Endothelial cell of umbilical vein (primary cell): ENCODE data around the gene USP2. TPM values are rescaled to one million over a fixed set of nuclear protein-coding genes. Genes with fewer than 3 reads are reported as not detected.

Experiments used
- BruUV-seq: library from RNA; stranded (reverse); fragments of 400-500 nt; replicated peaks from 2 replicates; lab custom pipeline; 2021; lab: Mats Ljungman, UMichigan
- CTCF ChIA-PET: fragments of 300-600, 350-600 bp; sonication (Branson Sonifier 250); formaldehyde crosslinking; loops from one replicate; lab custom pipeline; 2021; ENCODE audit warnings: antibody characterized with exemption, inconsistent platforms; lab: Charles Lee
- POLR2A ChIA-PET: fragments of 300-600, 350-600 bp; sonication (Branson Sonifier 250); formaldehyde crosslinking; loops from one replicate; lab custom pipeline; 2021; ENCODE audit warnings: antibody characterized with exemption, inconsistent platforms; lab: Charles Lee
- DNase-seq: peaks from one replicate; pipeline ENCODE4 v3.0.0-alpha.2; 2011; ENCODE audit warnings: low read depth, low spot score
- FAIRE-seq: peaks from 2 replicates; lab custom pipeline; 2011; peaks lifted over from hg19 to GRCh38; lab: Jason Lieb, UNC
- H2AFZ ChIP-seq: 2 replicates; pipeline ENCODE4 v1.6.0; 2012; ENCODE audit warnings: low read depth, low read length, control low read depth, inconsistent platforms
- H3K27ac ChIP-seq: 2 replicates; pipeline ENCODE4 v1.5.1; 2011; ENCODE audit warnings: low read depth, mild to moderate bottlenecking, control low read depth, low read length, moderate library complexity; ENCODE audit not compliant: insufficient read depth
- H3K27me3 ChIP-seq, 2 experiments: 2 replicates each; pipeline versions ENCODE4 v1.6.0 to v1.6.1; 2011; ENCODE audit warnings: low read length in 2 of 2, mixed read lengths in 1 of 2; ENCODE audit not compliant: control insufficient read depth in 2 of 2, insufficient read depth in 2 of 2
- H3K36me3 ChIP-seq, 2 experiments: 2 replicates in 1 of 2; 3 replicates in 1 of 2; pipeline ENCODE4 v1.5.1; 2011; ENCODE audit warnings: low read length in 2 of 2, mild to moderate bottlenecking in 1 of 2, moderate library complexity in 1 of 2; ENCODE audit not compliant: control insufficient read depth in 2 of 2, insufficient read depth in 2 of 2; ENCODE audit errors: extremely low read depth in 1 of 2
- H3K4me1 ChIP-seq: 3 replicates; pipeline ENCODE4 v1.5.1; 2011; ENCODE audit warnings: mild to moderate bottlenecking, low read length; ENCODE audit not compliant: control insufficient read depth, insufficient read depth; ENCODE audit errors: extremely low read depth
- H3K4me2 ChIP-seq: 2 replicates; pipeline ENCODE4 v1.6.1; 2011; ENCODE audit warnings: low read length, control low read depth, mixed read lengths; ENCODE audit not compliant: insufficient read depth
- H3K4me3 ChIP-seq, 3 experiments: fragments of 200-600 bp in 1 of 3; sonication (generic), shearing (Covaris generic) in 1 of 3; replicated peaks in 1 of 3; 2 replicates each; pipeline ENCODE4 v1.5.1; 2011 to 2016; ENCODE audit warnings: control low read depth in 3 of 3, low read length in 3 of 3, mild to moderate bottlenecking in 2 of 3, inconsistent platforms in 1 of 3, low read depth in 1 of 3, moderate library complexity in 1 of 3; ENCODE audit not compliant: insufficient read depth in 1 of 3
- H3K79me2 ChIP-seq: 2 replicates; pipeline ENCODE4 v1.6.0; 2012; ENCODE audit warnings: low read length, inconsistent platforms; ENCODE audit not compliant: control insufficient read depth, insufficient read depth
- H3K9ac ChIP-seq: replicated peaks from 2 replicates; pipeline ENCODE3; 2011; ENCODE audit warnings: low read length, control low read depth; ENCODE audit not compliant: insufficient read depth; ENCODE audit errors: extremely low read depth
- H3K9me1 ChIP-seq: replicated peaks from 3 replicates; pipeline ENCODE4 v1.6.0; 2011; ENCODE audit warnings: mild to moderate bottlenecking, low read length; ENCODE audit not compliant: control insufficient read depth, insufficient read depth; ENCODE audit errors: extremely low read depth
- H3K9me3 ChIP-seq: replicated peaks from 2 replicates; pipeline ENCODE4 v1.5.1; 2012; ENCODE audit warnings: low read length, inconsistent platforms; ENCODE audit not compliant: control insufficient read depth, insufficient read depth
- H4K20me1 ChIP-seq: replicated peaks from 2 replicates; pipeline ENCODE3; 2011; ENCODE audit warnings: mild to moderate bottlenecking, low read length; ENCODE audit not compliant: control insufficient read depth, insufficient read depth; ENCODE audit errors: extremely low read depth
- FOS ChIP-seq: IDR thresholded peaks from 2 replicates; pipeline ENCODE4 v1.6.1; 2011; ENCODE audit warnings: mild to moderate bottlenecking, low read length, moderate library complexity, borderline replicate concordance; ENCODE audit not compliant: insufficient read depth
- POLR2A ChIP-seq: IDR thresholded peaks from 2 replicates; pipeline ENCODE4 v1.6.1; 2012; ENCODE audit warnings: low read depth, mild to moderate bottlenecking, control low read depth, low read length
- dilution Hi-C: fragments of 300-500 bp; cut with MboI; formaldehyde crosslinking; loops from one replicate; pipeline ENCODE4 v1.15.0; 2019; ENCODE audit warnings: low sequenced_read_pairs; ENCODE audit not compliant: extremely low pct_ligation_motif_present
- intact Hi-C: fragments of 100-400 bp; cut with micrococcal nuclease; formaldehyde crosslinking; loops from one replicate; pipeline ENCODE4 v1.10.0; 2022
- microRNA-seq: library from miRNA; unstranded; fragments of <30 nt; microRNA quantifications from one replicate; pipeline ENCODE4 v1.2.0, GENCODE V29; 2021; ENCODE audit warnings: borderline number of aligned reads, borderline replicate concordance
- polyA plus RNA-seq, 4 experiments: library from polyadenylated mRNA; depleted of rRNA in 3 of 4; stranded (reverse) in 3 of 4; unstranded in 1 of 4; fragments of >200 nt; gene quantifications; 2 replicates each; pipeline versions ENCODE4 v1.2.1 to v1.2.3, GENCODE V29; 2011 to 2012; ENCODE audit warnings: missing spikeins in 1 of 4
- small RNA-seq: library from RNA; depleted of rRNA; stranded (forward); fragments of <200 nt; gene quantifications from one replicate; pipeline ENCODE3, GENCODE V24; 2012; ENCODE audit warnings: low replicate concordance, low read depth; ENCODE audit not compliant: insufficient read depth, insufficient read length
- total RNA-seq: library from RNA; stranded (reverse); gene quantifications from 2 replicates; pipeline ENCODE4 v1.2.3, GENCODE V29; 2021

USP2 gene
- total and polyA plus RNA-seq, 2 donors (not counting 3 experiments of a cell fraction or from before 2014, with no cell fraction given), result 0.21 to 1.2 TPM

DNA sequence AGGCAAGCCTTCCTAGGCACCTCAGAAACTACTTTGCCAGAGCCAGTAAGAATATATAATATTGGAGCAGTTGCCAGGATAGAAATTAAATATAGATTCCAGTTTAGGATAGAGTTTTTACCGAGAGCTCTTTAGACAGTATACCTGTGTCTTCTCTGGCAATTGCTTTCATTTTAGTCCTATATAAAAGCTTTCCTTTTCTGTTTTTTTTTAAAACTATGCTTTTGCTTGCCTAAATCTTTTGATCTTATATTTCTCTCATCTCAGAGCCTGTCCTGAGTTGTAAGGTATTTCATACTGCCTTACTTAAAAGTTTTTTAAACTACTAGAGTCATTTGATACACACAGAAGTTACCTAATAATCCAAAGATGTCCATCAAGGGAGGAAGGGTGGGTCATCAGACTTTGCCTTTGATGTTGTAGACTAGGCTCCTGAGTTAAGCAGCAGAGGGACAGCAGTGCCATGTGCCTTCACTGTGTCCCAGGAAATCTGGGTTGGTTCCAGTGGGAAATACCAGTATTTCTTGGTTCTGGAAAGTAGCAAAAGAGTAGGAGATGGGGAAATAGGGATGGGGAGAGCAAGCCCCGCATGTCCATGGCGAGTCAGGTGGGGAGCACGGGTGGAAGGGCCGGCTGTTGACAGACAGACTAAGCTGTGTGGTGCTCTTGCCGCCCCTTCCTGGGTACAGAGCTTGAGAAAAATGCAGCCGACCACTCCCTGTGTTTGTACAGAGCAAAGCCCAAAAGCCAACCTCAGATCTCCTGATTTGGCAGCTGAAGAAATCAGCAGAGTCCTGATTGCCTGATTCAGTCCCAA is 75.7 kb downstream of the USP2 start:
- H3K4me1 ChIP-seq, result peaks cover 2% of the 10 kb centered on the region
- ChIA-PET CTCF (interaction anchor here (8.7 to 9.7 kb wide), 2 partner anchors 13 to 33 kb away, joined by 68 to 136 read pairs; partner anchors contain the start of genes C1QTNF5 and MCAM), POLR2A (interaction anchor here (0.7 to 5.5 kb wide), 5 partner anchors 9 to 223 kb away, joined by 3 to 17 read pairs (median 4); partner anchors contain the start of gene MCAM)
- H3K27me3 ChIP-seq, result no peaks in the 10 kb centered on the region
- dilution Hi-C loops (no loop called here), intact Hi-C loops (loop anchor here (1.0 to 2.0 kb wide), 2 partner anchors 18 to 43 kb away; no protein-coding TSS in a partner anchor)
- no peak overlapping the region for H3K27ac ChIP-seq
- H4K20me1 ChIP-seq, result no peaks in the 10 kb centered on the region
- no peak overlapping the region for H3K9ac ChIP-seq
- H3K9me3 ChIP-seq, result no peaks in the 10 kb centered on the region
- BruUV-seq, result no TSS peak
- no peak overlapping the region for H3K4me3 ChIP-seq
- TF ChIP-seq FOS (no peak), POLR2A (no peak)
- H3K9me1 ChIP-seq, result no peaks in the 10 kb centered on the region
- H3K36me3 ChIP-seq, result peaks cover 19 to 26% of the 10 kb centered on the region in 2 experiments
- H3K4me2 ChIP-seq, result no peak overlapping the region
- FAIRE-seq (no peak), DNase-seq (no peak)
- H3K79me2 ChIP-seq, result peaks cover 1% of the 10 kb centered on the region
- H2AFZ ChIP-seq, result no peak overlapping the region

Small RNAs within 50 kb of the gene (microRNA-seq; reads per million reads assigned to microRNA genes)
- gene MIR6756, result 1.9 reads per million

Small RNAs within 50 kb of the gene (small RNA-seq; reads per million reads assigned to genes)
- gene AP003396.4 (not detected), gene RF01225 (not detected)

Other genes with a start within 250 kb of the USP2 start
- gene ABCG4, start 232.6 kb downstream of the USP2 start, total RNA-seq, result 0.67 and 1.7 TPM in 2 replicates
- 1.0 TPM in 2 replicates for gene ABCG4, start 232.6 kb downstream of the USP2 start, polyA plus RNA-seq
- gene NLRX1, start 213.0 kb downstream of the USP2 start, total RNA-seq, result 14.6 and 15.1 TPM in 2 replicates
- gene NLRX1, start 213.0 kb downstream of the USP2 start, polyA plus RNA-seq, result 15.5 and 18.3 TPM in 2 replicates
- not detected in 2 replicates for gene NHERF4, start 196.2 kb downstream of the USP2 start, total RNA-seq
- gene NHERF4, start 196.2 kb downstream of the USP2 start, polyA plus RNA-seq, result not detected in 2 replicates
- gene CBL, start 175.4 kb downstream of the USP2 start, total RNA-seq, result 40.1 and 41.5 TPM in 2 replicates
- 12.5 and 15.5 TPM in 2 replicates for gene CBL, start 175.4 kb downstream of the USP2 start, polyA plus RNA-seq
- 1,012 and 1,027 TPM in 2 replicates for gene MCAM, start 64.6 kb downstream of the USP2 start, total RNA-seq
- gene MCAM, start 64.6 kb downstream of the USP2 start, polyA plus RNA-seq, result 2,543 and 3,419 TPM in 2 replicates
- 37.9 and 40.1 TPM in 2 replicates for gene RNF26, start 47.2 kb downstream of the USP2 start, total RNA-seq
- gene RNF26, start 47.2 kb downstream of the USP2 start, polyA plus RNA-seq, result 41.6 and 43.8 TPM in 2 replicates
- 126 and 130 TPM in 2 replicates for gene C1QTNF5, start 40.8 kb downstream of the USP2 start, total RNA-seq
- gene C1QTNF5, start 40.8 kb downstream of the USP2 start, polyA plus RNA-seq, result 201 and 228 TPM in 2 replicates
- gene MFRP, start 35.0 kb downstream of the USP2 start, total RNA-seq, result not detected in 2 replicates
- 0.03 and 0.08 TPM in 2 replicates for gene MFRP, start 35.0 kb downstream of the USP2 start, polyA plus RNA-seq
- 0.75 TPM in 1 of 2 replicates, not detected in the other for gene THY1, start 41.5 kb upstream of the USP2 start, total RNA-seq
- gene THY1, start 41.5 kb upstream of the USP2 start, polyA plus RNA-seq, result 1.4 and 3.1 TPM in 2 replicates